ENCODE measurements around the gene CFH.
"Not testable (repeated sequence)": the region's sequence is repeated elsewhere in the genome, so short reads cannot be mapped to it uniquely, and the experiment has no call there.

Gene CFH

GRCh38 chr1:196765019-196765740 is 113.3 kb downstream of the CFH start:
- not testable (repeated sequence) for DNase-seq (ENCODE audit: low read depth in 2 of 2)

DNA sequence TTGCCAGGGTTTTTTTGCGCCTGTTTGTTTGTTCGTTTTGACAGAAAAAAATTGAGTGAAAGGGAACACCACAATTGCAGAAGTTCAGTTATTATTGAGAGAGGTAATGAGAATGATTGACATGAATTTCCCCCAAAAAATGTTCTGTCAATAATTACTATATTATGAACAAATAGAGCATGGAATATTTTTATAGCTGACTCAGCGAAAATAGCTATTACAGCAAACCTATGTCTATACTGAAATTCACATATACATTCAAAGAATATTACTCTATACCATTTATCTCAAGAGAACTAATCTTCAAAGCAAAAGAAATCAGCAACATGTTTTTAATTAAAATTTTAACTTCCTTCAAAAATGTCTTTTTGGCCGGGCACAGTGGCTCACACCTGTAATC is 118.0 kb downstream of the CFH start:
- DNase-seq (ENCODE audit: low read depth in 2 of 2) = not testable (repeated sequence)

- DNase-seq (ENCODE audit: low read depth in 2 of 2) = no peak
These were observed 121.9 kb downstream of the CFH start for GRCh38 chr1:196773713-196774112.

DNA sequence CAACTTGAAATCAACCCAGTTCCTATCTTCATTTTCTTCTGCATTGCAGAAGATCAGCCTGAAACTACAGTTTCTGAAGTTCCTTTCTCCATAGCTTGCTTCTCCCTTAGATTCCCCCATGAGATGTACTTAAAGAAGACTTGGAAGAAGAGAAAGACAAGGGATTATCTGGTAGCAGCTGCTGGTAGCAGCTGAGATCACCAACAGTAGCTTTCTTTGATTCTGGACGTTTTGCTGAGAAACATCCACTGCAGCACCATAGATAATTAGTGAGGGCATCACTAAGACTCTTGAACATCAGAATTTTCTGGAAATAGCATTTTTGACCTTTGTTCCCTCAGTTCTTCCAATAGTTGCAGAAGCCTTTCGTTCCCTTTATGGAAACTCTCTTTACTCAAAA is 122.3 kb downstream of the CFH start:
- DNase-seq (ENCODE audit: low read depth in 2 of 2) = no peak

- no peak for DNase-seq (ENCODE audit: low read depth in 2 of 2)
These were observed 122.8 kb downstream of the CFH start, which contains the start of gene CFHR3 for GRCh38 chr1:196774603-196775002. Gene CFHR3, plus strand, starts transcription at chr1:196774840. Its CDS starts 47 bp downstream, at chr1:196774887.

DNA sequence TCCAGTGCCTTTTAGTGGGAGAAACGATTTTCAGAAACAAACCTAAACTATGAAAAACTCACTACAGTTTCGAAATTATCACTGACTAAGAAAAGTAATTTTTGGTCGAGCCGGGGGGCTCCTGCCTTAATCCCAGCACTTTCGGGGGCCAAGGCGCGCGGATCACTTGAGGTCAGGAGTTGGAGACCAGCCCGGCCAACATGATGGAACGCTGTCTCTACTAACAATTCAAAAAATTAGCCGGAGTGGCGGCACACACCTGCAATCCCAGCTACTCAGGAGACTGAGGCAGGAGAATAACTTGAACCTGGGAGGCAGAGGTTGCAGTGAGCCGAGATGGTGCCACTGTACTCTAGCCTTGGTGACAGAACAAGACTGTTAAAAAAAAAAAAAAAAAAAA is 125.8 kb downstream of the CFH start:
- DNase-seq (ENCODE audit: low read depth in 2 of 2) = no peak

DNA sequence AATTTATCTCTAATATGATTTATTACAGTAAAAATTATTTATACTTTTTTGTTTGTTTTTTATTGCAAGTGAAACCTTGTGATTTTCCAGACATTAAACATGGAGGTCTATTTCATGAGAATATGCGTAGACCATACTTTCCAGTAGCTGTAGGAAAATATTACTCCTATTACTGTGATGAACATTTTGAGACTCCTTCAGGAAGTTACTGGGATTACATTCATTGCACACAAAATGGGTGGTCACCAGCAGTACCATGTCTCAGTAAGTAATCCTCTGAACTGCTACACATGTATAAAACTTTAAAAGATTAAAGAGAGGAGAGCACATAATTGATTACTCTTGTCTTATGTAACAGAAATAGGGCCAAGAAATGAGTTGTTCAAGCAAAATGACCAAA is 127.2 kb downstream of the CFH start:
- no peak for DNase-seq (ENCODE audit: low read depth in 2 of 2)

DNA sequence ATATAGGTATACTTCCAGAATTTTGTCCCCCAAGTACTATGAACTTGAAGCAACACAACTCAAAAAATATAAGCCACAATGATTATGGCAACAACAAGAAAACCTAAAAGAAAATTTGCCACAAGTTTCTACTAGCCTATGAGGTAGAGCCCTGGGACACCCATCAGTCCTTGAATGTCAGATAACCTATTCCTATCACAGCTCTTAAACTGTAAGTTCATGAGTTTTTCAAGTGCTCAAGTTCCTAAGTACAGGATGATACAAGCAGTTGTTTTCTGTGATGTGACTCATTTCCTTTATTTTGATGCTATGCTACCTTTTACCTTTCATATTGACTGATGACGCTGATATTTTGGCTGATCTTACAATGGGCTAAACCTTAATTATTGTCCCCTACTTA is 139.4 kb downstream of the CFH start:
- not testable (repeated sequence) for DNase-seq (ENCODE audit: low read depth in 2 of 2)

DNA sequence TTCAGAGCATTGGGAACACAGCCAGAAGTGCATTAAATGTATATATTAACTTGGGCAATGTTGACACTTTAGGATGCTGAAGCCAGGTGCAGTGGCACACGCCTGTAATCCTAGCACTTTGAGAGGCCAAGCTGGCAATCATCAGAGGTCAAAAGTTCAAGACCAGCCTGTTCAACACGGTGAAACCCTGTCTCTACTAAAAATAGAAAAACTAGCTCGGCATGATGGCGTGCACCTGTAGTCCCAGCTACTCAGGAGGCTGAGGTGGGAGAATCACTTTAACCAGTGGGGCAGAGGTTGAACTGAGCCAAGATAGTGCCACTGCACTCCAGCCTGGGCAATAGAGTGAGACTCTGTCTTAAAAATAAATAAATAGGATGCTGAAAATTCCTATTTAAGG is 142.3 kb downstream of the CFH start:
- DNase-seq (ENCODE audit: low read depth in 2 of 2) = not testable (repeated sequence)
